Duodenal mucosa (tissue), 2 donors: Measurements from ENCODE around the gene PODXL2.

Experiments
- H3K27ac ChIP-seq: one replicate; pipeline ENCODE4 v1.7.0; 2013; ENCODE audit warnings: low read depth, low read length
- H3K27me3 ChIP-seq, 2 donors: one replicate each; pipeline ENCODE4 v1.7.0; 2013; ENCODE audit warnings: low read length in 2 of 2, control low read depth in 1 of 2; ENCODE audit not compliant: insufficient read depth in 2 of 2, control insufficient read depth in 1 of 2
- H3K36me3 ChIP-seq, 2 donors: one replicate each; pipeline ENCODE4 v1.7.0; 2013; ENCODE audit warnings: low read length in 2 of 2, control low read depth in 1 of 2; ENCODE audit not compliant: insufficient read depth in 2 of 2, control insufficient read depth in 1 of 2
- H3K4me1 ChIP-seq, 2 donors: one replicate each; pipeline ENCODE4 v1.7.0; 2013; ENCODE audit warnings: low read length in 2 of 2, control low read depth in 1 of 2; ENCODE audit not compliant: insufficient read depth in 2 of 2, control insufficient read depth in 1 of 2
- H3K4me3 ChIP-seq, 2 donors: one replicate each; pipeline ENCODE4 v1.7.0; 2013; ENCODE audit warnings: low read length in 2 of 2, low read depth in 1 of 2
- H3K9ac ChIP-seq, 2 donors: one replicate each; pipeline ENCODE4 v1.7.0; 2013; ENCODE audit warnings: low read length in 2 of 2, low read depth in 1 of 2
- H3K9me3 ChIP-seq, 2 donors: one replicate each; pipeline ENCODE4 v1.7.0; 2013; ENCODE audit warnings: low read length in 2 of 2, control low read depth in 1 of 2; ENCODE audit not compliant: control insufficient read depth in 1 of 2

The PODXL2 gene

GRCh38 chr3:127644641-127645370 is 15.8 kb downstream of the PODXL2 start:
- Histone ChIP-seq H3K9ac (no peak overlapping the region), H3K27me3 (no peaks in the 10 kb centered on the region), H3K36me3 (no peaks in the 10 kb centered on the region), H3K9me3 (no peaks in the 10 kb centered on the region), H3K4me3 (no peak overlapping the region), H3K4me1 (no peaks in the 10 kb centered on the region), H3K27ac (no peak overlapping the region)

- H3K27ac ChIP-seq: no peak overlapping the region
- H3K9me3 ChIP-seq: no peaks in the 10 kb centered on the region
- H3K27me3 ChIP-seq: no peaks in the 10 kb centered on the region
- H3K4me3 ChIP-seq: no peak overlapping the region
- no peaks in the 10 kb centered on the region for H3K36me3 ChIP-seq
- no peak overlapping the region for H3K9ac ChIP-seq
- no peaks in the 10 kb centered on the region for H3K4me1 ChIP-seq
These were observed 16.5 kb downstream of the PODXL2 start for GRCh38 chr3:127645371-127646015.

- no peak overlapping the region for H3K4me3 ChIP-seq
- no peaks in the 10 kb centered on the region for H3K36me3 ChIP-seq
- no peaks in the 10 kb centered on the region for H3K4me1 ChIP-seq
- H3K27me3 ChIP-seq: no peaks in the 10 kb centered on the region
- H3K9ac ChIP-seq: no peak overlapping the region
- H3K9me3 ChIP-seq: no peaks in the 10 kb centered on the region
- H3K27ac ChIP-seq: no peak overlapping the region
These were observed 17.6 kb downstream of the PODXL2 start for GRCh38 chr3:127646501-127647046.

- H3K36me3 ChIP-seq: no peaks in the 10 kb centered on the region
- H3K27ac ChIP-seq: no peak overlapping the region
These were observed 18.3 kb downstream of the PODXL2 start for GRCh38 chr3:127647166-127647844.

GRCh38 chr3:127647845-127648204 is 18.8 kb downstream of the PODXL2 start:
- Histone ChIP-seq H3K4me3 (no peak overlapping the region), H3K9ac (no peak overlapping the region), H3K27ac (no peak overlapping the region), H3K27me3 (no peaks in the 10 kb centered on the region), H3K4me1 (no peaks in the 10 kb centered on the region), H3K9me3 (no peaks in the 10 kb centered on the region), H3K36me3 (no peaks in the 10 kb centered on the region)

More at GRCh38 chr3:127647166-127647844, 18.3 kb downstream of the PODXL2 start:
- no peaks in the 10 kb centered on the region for H3K9me3 ChIP-seq
- no peak overlapping the region for H3K9ac ChIP-seq
- no peaks in the 10 kb centered on the region for H3K27me3 ChIP-seq
- no peak overlapping the region for H3K4me3 ChIP-seq
- H3K4me1 ChIP-seq: no peaks in the 10 kb centered on the region

- Histone ChIP-seq H3K4me3 (no peak overlapping the region), H3K9ac (no peak overlapping the region), H3K36me3 (no peaks in the 10 kb centered on the region), H3K4me1 (no peaks in the 10 kb centered on the region), H3K27ac (no peak overlapping the region), H3K27me3 (no peaks in the 10 kb centered on the region), H3K9me3 (no peaks in the 10 kb centered on the region)
These were observed 21.3 kb downstream of the PODXL2 start for GRCh38 chr3:127650236-127650635.

- no peaks in the 10 kb centered on the region for H3K4me1 ChIP-seq
- H3K27me3 ChIP-seq: no peaks in the 10 kb centered on the region
- no peaks in the 10 kb centered on the region for H3K9me3 ChIP-seq
- H3K36me3 ChIP-seq: no peaks in the 10 kb centered on the region
- no peak overlapping the region for H3K9ac ChIP-seq
- no peak overlapping the region for H3K4me3 ChIP-seq
- no peak overlapping the region for H3K27ac ChIP-seq
These were observed 22.7 kb downstream of the PODXL2 start for GRCh38 chr3:127651516-127652172.

GRCh38 chr3:127652246-127652995 is 23.4 kb downstream of the PODXL2 start:
- Histone ChIP-seq H3K9ac (no peak overlapping the region), H3K36me3 (no peaks in the 10 kb centered on the region), H3K4me3 (no peak overlapping the region)

GRCh38 chr3:127654374-127654773 is 25.4 kb downstream of the PODXL2 start:
- H3K9ac ChIP-seq: no peak overlapping the region
- H3K27ac ChIP-seq: no peak overlapping the region
- no peaks in the 10 kb centered on the region for H3K27me3 ChIP-seq
- no peaks in the 10 kb centered on the region for H3K4me1 ChIP-seq
- no peaks in the 10 kb centered on the region for H3K36me3 ChIP-seq
- H3K4me3 ChIP-seq: no peak overlapping the region
- no peaks in the 10 kb centered on the region for H3K9me3 ChIP-seq

More at GRCh38 chr3:127652246-127652995, 23.4 kb downstream of the PODXL2 start:
- Histone ChIP-seq H3K9me3 (no peaks in the 10 kb centered on the region), H3K27ac (no peak overlapping the region), H3K27me3 (no peaks in the 10 kb centered on the region), H3K4me1 (no peaks in the 10 kb centered on the region)
